Occipital lobe (tissue), 1 donor: Measurements from ENCODE around the gene TMEM120B. TPM values are rescaled to one million over a fixed set of nuclear protein-coding genes. Genes with fewer than 3 reads are reported as not detected.

ENCODE experiments used
- total RNA-seq: library from RNA; depleted of rRNA; stranded (reverse); fragments of >200 nt; gene quantifications from one replicate; pipeline ENCODE4 v1.2.3, GENCODE V29; 2014

The TMEM120B gene
- total RNA-seq, 1 donor from 2014 or later: 13.7 TPM

Other genes starting within 250 kb of the TMEM120B start
- gene KDM2B, start 131.7 kb upstream of the TMEM120B start, total RNA-seq: 113 TPM
- gene ORAI1, start 86.2 kb upstream of the TMEM120B start, total RNA-seq: 1.9 TPM
- 2.8 TPM for gene MORN3, start 43.1 kb upstream of the TMEM120B start, total RNA-seq
- gene RHOF, start 80.9 kb downstream of the TMEM120B start, total RNA-seq: 14.5 TPM
- 2.3 TPM for gene SETD1B, start 91.3 kb downstream of the TMEM120B start, total RNA-seq
- gene HPD, start 146.1 kb downstream of the TMEM120B start, total RNA-seq: not detected
- gene PSMD9, start 176.0 kb downstream of the TMEM120B start, total RNA-seq: 19.8 TPM
- gene CFAP251, start 205.8 kb downstream of the TMEM120B start, total RNA-seq: 9.5 TPM